ENCODE data around the gene HPD.
"Not testable (repeated sequence)": the region's sequence is repeated elsewhere in the genome, so short reads cannot be mapped to it uniquely, and the experiment has no call there.

HPD gene

DNA sequence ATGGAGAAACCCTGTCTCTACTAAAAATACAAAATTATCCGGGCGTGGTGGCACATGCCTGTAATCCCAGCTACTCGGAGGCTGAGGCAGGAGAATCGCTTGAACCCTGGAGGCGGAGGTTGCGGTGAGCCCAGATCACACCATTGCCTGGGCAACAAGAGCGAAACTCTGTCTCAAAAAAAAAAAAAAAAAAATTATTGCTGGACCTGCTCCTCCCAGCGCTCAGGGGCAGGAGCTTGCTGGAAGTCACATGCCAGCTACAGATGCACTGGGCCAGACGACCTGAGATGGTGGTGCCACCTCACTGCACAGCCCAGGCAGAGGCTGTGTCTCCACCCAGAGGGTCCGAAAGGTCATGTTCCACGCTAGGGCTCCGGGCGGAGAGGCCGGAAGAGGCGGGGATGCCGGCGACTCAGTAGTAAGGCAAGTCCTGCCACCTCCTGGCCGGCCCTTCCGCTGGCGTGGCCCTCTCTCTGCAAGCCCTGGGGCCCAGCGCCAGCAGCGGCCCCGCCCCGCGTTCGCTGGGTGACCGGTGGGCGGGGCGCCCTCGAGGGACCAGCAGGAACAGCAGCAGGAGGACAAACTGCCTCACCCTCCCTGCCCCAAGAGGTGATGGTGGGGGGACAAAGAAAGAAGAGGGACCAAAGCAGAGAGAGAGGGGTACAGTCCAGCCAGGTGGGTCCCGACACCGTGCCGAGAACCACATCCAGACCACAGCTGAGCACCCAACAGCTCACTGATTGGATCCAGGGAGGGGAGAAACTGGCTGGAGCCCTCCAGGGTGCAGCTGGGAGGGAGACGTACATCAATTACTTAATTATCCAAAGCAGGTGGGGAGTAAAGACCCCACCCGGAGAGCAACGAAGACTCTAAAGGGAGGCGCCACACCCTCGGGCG lies 61.6 kb downstream of the HPD start:
- DNase-seq = peak; percentile 96

DNA sequence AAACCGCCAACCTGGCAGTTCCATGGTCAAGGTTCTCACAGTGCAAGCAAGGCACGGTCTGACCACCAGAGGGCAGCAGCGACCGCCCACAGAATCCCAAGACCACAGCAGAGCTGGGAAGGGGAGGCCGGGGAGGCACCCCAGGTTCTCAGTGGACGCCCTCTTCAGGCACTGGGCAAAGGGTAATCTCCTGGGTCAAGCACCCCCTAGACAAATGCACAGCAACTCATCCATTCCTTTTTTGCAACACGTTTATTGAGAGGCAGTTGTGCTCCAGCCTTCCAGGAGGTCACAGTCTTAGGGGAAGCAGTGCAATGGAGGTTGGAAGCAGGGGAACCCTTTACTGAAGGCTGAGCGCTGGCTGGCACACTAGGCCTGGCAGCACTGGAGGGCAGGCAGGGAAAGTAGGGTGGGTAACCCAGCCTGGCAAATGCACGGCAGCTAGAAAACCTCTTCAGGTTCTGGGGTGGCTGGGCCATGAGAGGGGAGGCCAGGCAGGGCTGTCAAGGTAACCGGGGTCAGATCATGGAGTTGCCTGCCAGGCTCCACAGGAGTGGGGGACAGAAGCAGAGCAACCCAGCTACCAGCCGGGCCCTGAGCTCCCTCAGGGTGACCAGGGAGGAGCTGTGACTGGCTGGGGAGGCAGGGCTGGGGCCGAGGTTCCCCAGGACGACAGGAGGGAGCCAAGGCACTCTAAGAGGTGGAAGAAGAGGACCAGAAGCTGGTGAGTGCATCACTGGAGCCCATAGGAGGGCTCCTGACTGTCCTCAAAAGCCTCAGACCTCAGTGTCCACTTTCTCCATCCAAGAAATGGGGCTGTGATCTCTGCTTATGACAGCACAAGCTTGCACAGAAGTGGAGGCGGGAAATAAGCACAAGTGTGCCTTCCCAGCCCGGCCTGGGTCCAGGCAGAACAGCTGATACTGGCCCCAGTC lies 63.4 kb downstream of the HPD start:
- peak; percentile 84 for DNase-seq

DNA sequence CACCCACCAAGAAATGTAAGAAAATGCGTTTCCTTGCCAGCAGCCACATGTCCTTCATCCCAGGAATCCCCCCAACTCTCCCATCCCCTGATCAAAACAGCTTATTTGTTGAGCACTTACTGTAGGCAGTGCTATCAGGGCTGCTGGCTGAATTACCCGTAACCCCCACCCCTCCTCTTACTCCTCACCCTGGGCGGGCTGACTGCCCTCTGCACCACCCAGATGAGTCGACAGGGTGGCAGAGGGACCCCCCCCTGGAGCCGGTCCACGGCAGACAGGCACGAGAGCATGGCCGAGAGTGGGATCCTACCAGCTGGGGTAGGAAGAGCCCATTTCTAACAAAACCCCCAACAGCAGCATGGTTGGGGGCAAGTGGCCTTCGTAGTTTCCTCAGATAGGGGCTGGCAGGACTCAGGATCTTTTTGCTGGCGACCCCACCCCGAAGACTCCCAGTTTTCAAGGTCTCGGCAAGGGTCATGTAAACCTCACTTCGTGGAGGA lies 64.1 kb downstream of the HPD start:
- peak; percentile 88 for DNase-seq

DNA sequence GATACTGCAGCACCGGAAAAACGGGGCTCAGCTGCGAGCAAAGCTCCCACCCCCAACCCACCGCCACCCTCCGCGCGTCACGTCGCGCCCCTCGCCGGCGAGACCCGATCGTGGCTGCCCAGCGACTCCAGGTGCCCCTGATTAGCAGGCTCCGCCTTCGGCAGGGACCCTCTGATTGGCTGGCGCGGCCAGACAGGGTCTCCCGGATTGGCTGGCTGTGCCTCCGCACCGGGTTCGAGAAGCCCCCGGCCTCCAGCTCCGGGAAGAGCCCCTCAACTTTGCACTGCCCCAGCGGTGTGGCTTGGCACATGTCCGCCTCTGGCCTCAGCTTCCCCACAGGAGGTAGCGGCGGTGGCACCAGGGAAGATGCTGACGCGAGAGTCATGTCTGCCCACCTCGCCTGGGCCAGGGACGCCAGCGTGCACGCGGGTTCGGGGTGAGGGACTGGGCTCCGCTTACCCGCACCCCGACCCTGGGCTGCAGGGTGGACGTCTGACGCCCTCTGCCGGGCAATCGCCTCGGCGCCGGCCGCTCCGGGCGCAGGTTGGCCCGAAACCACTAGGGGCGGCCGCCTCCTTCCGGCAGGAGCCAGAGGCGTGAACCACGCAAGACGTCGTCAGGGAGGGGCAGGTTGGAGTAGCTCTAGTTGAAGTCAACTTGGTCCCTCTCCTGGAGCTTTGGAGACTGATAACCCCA lies 64.7 kb downstream of the HPD start:
- DNase-seq = peak; percentile 96

DNA sequence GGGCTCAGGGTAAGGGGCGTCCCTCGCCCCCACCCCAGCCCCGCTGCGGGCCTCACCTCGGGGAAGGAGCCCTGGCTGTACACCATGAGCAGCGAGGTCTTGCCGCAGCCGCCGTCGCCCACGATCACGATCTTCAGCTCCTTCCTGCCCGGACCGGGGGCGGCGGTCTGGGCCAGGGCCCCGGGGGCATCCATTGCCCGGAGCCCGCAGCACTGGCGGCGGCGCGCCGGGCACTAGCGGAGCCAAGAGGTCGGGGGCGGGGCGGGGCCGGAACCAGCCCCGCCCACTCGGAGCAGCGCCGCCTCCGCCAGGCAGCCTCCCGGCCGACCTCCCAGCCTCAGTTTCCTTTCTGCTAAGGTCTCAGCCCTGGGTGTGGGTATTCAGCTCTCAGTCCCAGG lies 65.2 kb downstream of the HPD start, which contains the start of gene RHOF:
Gene RHOF (minus strand): TSS at position 249 of the 398 bp plus-strand sequence. CDS start 55 bp downstream, at position 194.
- peak; percentile 77 for DNase-seq

DNA sequence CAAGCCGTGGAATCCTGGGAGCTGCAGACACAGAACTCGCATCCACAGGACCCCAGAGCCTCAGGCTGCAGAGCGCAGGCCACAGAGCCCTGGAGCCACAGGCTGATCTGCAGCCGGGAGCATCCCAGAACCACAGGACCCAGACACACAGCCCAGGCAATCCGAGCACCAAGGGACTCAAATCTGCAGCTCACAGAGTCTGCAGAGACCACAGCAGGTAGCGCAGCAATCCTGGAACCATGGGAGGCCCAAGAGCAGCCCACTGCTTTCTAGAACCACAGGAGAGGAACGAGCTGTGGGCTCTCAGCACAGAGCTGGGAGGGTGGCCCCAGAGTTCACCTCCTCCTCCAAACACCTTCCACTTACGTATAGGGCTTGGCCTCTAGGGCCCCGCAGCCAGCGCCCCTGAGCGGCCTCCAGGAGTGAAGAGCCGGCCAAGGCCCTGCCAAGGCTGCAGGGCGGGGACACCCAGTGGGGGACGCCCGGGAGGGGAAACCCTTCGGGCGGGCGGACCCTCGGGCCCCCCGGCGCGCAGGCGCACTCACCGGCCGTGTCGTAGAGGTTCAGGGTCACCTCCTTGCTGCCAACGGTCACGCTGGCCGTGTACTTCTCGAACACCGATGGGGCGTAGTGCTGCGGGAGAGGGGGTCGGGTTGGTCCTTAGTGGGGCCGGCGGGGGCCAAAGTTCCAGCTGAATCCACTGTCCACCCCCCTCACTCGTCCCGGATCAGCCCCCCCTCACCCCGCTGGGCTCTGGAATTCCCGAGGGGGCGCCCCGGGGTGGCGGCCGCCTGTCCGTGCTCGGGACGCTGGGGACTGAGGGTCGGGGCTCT lies 65.8 kb downstream of the HPD start:
- DNase-seq = no peak

DNA sequence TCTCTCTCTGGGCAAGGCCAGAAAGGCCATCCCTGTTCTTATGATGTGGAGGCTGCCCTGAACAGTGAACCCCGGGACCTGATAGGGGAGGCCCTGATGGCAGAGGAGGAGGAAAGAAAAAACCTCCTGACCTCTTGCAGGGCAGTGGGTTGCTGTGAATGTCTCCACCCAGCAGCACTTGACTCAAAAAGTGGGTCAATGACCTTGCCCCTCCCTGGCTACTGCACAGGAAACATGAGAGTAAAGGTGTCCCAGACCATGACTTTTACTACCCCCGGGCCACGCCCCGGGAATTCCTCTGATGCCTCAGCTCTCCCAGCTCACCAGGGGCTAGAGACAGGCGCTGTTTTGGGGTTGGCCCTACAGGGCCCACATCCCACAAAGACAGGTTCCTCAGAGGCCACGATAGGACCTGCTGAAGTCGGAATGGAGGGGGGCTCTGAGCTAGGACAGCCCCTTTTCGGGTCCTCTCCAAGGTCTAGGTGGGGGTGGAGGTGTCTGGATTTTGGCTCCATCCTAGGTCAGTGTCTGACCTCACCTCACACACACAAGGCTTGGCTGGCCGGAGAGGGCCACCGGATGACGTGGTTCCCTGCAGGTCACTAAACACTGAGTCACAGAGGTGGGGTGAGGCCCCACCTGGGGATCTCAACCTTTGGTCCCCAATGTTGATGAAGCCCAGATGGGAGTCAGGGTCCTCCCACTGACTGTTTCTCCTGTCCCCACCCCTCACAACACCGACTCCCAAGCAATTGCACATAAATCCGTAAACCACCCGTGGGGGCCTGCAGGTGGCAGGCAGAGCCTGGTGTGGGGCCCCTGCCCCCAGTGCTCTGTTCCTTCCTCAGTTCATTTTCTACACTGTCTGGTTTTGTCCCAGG lies 66.7 kb downstream of the HPD start:
- no peak for DNase-seq

DNA sequence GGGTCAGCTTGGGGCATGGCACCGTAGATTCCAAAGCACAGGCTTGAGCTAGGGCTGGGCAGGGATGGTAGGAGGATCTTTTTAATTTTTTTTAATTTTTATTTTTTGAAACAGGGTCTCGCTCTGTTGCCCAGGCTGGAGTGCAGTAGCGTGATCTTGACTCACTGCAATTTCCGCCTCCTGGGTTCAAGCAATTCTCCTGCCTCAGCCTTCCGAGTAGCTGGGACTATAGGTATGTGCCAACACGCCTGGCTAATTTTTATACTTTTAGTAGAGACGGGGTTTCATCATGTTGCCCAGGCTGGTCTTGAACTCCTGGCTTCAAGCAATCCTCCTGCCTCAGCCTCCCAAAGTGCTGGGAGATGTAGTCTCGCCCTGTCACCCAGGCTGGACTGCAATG lies 67.9 kb downstream of the HPD start:
- DNase-seq = not testable (repeated sequence)

DNA sequence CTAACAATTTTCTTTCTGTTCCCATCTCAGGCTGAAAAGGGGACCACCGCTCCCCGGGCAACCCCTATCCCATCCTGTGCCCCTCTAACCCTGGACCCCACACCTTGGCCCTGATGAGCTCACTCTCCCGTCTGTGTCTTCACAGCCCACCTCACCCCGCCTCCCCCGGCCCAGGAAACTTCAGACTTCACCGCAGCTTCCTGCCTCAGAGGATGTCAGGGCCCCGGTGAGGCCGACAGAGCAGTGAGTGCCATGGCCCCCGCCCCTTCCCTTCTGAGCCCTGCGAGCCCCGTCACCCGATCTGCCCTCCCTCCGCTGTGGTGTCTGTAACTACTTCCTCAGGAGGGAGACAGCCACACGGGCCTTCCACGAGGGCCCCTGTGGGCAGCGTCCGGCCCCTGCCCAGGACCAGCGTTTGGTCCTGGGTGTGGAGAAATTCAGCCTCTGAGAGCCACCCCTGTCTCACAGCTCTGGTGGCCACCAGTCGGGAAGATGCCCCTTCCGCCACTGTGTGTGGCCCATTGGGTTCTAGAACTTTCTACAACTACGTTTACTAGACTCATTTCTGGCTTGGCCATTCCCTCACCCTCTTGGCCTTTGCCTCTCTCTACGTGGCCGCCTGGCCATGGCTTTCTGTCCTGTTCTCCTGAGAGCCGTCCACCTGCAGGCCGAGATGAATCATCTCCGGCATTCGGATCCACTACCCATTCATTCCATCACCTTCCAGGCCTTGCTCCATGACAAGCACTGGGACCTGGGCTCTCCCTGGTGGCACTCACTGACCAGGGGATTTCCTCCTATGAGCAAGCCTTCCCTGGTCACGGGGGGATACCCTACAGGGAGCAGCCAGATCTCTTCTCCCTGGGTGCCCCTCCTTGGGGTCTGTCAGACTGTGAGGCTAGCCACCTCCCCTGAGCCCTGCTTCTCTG lies 68.6 kb downstream of the HPD start:
- no peak for DNase-seq
